ACHN (cell line): ENCODE results near the gene OGT.

Experiments
- DNase-seq: peaks from one replicate; pipeline ENCODE4 v3.0.0-alpha.2; 2015
- in situ Hi-C: cut with HindIII; loops from 2 replicates; pipeline ENCODE4 v1.10.0; 2017; ENCODE audit warnings: low sequenced_read_pairs, low pct_ligation_motif_present, low pct_unique_long_range_greater_than_20kb

OGT gene

DNA sequence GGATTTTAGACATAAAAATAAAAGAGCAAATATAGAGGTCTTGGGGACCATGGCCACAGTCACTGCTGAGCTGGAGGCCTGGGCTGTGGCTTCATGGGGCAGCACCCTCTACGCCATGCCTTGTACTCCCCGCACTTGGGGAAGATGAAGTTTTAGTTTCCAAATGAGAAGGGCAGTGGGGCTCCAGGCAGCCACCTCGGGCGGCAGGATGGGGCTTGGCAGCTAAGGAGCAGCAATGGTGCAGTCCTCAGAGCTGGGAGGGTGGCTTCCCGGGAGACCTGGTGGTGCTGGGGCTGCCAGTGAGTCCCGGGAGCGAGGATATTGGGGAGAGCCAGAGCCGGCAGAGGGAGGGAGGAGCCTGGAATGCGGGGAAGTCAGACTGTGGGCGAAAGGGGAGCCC is 83.0 kb downstream of the OGT start:
- no peak for DNase-seq
- in situ Hi-C loops = no loop called here

DNA sequence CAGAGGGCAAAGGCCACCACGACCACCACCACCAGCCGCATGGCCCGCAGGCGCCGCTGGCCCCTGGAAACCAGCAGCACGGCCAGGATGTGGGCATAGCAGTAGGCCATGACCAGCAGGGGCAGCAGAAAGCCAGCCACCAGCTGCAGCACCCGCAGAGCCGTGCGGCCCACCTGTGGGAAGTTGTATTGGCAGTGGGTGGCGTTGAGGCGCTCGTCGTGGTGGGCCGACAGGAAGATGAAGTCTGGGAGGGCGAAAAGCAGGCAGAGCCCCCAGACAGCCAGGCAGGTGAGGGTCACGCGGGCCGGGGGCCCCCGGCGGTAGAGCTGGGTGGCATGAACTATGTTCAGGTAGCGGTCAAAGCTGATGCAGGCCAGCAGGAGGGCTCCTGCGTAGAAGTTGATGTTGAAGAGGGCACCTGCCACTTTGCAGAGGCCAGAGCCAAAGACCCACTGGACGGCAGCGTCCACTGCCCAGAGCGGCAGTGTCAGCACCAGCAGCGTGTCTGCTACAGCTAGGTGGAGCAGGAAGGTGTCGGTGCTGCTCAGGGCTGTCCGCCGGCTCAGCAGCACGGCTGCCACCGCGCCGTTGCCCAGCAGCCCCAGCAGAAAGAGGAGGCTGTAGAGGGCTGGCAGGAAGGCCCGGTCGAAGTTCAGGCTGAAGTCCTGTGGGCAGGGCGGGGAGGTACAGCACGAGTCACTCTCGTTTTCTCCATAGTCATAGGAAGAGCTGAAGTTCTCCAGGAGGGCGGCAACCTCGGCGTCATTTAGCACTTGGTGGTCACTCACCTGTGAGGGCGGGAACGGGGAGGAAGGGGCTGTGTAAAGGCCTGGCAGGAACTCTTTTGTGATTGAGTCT is 84.0 kb downstream of the OGT start:
- DNase-seq = no peak
- in situ Hi-C loops = no loop called here

DNA sequence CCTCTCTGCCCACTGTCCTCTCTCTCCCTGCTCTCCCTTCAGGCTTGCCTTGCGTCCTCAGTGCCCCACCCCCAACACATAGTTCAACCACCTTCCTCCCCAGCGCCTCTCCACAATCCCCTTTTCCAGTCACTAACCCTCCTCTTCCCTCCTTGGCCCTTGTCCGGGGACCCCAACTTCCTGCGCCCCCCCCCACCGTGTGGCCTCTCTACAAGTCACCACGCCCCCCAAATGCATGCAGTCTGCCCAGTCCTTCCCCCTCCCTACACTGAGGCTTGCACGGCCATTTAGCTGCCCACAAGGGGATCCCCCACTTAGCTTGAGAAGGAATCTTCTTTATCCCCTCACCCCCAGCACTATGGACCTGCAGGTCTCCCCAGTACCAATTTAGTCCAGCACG is 84.8 kb downstream of the OGT start:
- no peak for DNase-seq
- in situ Hi-C loops = no loop called here

DNA sequence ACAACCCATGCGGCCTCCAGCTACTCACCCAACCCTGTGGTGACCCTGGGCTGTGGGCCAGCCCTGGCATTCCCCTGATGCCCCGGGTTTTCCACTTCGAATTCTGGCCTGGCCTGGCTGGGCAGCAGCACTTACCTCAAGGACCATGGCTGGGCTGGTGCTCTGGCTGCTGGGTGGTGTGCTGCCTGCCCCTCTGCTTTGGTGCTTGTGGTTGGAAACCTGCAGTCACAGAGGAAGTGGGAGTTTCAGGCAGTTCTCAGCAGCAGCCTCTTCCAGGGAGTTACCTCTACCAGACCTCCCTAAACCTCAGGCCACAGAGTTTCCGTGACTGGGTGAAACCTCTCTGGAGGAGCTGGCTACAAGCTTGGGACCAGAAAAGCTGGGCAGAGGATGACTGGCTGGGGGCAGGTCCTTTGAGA is 85.4 kb downstream of the OGT start, which contains the start of gene CXCR3:
CXCR3 (minus strand) TSS at position 209 of the 419 bp plus-strand sequence; CDS start at position 147, 62 bp downstream.
- DNase-seq = no peak
- in situ Hi-C loops = no loop called here

DNA sequence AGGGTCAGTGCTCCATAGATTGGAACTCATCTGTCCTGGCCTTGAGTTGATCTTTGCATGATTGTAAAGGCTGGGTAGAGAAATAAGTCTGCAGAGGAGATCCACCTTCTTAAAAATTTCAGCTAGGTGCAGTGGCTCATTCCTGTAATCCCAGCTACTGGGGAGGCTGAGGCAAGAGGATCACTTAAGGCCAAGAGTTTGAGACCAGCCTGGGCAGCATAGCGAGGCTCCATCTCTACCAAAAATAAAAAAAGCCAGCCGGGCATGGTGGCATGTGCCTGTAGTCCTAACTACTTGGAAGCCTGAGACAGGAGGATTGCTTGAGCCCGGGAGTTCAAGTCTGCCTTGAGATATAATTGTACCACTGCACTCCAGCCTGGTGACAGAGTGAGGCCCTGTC is 85.9 kb downstream of the OGT start:
- in situ Hi-C loops = no loop called here

DNA sequence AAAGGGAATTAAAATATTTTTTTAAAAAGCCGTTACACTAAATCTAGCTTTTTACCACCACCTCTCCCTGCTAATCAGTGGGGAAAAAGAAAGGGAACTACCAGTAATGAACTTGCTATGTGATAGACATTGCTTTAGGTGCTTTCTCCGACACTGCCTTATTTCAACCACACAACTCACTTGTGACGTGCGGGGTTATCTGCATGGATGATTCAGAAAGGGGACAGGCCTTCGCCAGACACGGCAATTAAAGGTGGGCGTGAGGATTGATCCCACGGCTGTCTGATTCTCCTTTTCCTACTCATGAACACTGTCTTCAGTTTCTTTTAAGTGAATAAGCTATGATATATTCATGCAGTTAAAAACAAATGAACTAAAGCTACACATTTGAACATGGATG is 86.3 kb downstream of the OGT start:
- in situ Hi-C loops = no loop called here
- DNase-seq = no peak

More for the DNA sequence above, 85.9 kb downstream of the OGT start:
- DNase-seq = no peak

DNA sequence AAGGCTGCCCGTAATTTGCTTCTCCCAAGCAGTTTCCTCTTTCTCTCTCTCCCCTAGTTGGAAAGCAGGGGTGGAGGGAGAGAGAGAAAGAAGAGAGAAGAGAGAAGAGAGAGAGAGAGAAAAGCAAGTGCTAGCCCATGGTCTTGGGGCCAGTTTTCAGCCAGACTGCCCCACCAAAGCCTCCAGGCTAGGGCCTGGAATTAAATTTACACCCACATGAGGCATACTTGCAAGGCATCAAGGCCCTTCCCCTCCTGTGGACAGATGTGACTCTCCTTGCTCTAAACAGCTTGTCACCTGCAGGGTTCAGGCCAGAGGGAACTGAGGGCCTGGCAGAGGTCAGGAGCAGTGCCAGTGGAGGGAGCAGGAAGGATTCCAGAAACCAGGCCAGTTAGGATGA is 87.1 kb downstream of the OGT start:
- no peak for DNase-seq
- in situ Hi-C loops = no loop called here

DNA sequence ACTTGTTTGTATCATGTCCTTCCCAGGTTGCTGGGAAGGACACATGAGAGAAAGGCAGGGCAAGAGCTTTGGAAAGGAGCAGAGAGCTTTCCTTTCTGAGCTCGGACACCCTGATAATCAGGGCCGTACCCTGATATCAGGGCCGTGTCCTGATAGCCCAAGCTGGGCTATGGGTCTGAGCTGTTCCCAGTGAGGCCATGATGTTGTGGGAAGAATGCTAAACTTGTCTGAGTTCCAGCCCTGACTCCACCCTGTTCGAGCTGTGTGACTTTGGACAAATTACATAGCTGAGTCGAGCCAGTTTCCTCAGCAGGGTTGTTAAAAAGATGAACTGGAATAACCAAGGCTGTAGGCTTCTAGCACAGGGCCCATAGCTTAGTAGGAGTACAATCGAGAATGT is 88.7 kb downstream of the OGT start:
- no peak for DNase-seq
- in situ Hi-C loops = no loop called here

DNA sequence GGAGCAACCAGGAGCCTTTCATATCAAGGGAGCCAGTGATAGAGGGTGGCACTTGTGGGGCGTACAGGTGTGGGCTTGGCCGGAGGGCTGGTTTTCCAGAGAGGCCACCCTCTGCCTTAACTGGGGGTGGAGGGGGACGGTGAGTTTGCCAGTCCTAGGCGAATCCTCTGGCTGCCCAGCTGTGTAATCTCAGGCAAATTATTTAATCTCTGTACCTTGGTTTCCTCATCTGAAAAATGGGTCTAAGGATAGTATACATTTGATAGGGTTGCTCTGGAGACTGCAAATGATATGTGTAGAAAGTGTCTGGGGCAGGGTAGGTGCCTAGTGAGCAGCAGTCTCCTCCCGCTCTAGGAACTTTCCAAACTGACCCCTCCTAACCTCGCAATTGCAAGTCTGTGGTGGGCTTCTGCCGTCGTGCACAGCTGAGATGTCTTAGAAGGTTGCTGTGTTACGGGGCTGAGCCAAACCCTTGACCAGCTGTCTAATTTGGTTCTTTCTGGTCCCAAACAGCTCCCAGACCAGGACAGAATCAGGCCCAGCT is 89.2 kb downstream of the OGT start:
- DNase-seq = no peak
- in situ Hi-C loops = no loop called here

DNA sequence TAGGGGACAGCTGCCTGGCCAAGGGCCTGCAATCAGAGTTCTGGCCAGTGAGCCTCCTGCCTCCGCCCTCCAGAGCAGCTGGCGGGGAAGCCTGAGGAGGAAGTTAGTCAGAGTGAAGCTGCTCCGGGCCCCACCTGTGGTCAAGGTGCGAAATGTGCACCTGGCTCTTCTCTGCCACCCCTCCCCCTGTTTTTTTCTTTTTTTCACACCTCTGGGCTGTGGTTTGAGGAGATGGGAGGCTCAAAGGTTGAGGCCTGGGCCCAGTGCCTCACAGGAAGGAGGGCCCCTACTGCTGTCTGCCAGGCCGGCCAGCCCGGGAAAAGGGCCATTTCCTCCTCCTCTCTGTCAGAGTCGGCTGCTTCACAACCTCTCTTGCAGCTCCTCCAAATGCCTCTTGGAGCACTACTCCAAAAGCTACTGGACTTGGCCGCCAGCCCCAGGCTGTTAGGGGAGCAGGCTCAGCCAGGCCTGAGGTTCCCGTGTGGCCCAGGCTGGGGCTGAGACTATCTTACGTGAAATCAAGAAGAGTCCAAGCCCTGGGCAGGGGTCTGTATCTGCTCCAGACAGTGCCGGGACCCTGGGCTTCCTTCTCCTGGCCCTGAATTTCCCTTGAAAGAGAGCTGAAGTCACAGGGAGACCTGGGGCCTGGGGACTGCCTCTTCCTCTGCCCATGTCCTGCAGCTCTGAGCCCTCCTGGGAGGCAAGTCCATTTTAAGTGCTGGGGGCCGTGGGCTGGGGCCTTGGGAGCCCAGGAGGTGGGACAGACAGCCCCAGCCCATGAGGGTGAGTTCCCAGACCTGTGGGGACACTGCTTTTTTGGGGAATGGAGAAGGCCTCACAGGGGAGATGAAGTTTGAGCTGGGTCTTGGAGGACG is 89.9 kb downstream of the OGT start:
- in situ Hi-C loops = no loop called here
- DNase-seq = peak; percentile 62

DNA sequence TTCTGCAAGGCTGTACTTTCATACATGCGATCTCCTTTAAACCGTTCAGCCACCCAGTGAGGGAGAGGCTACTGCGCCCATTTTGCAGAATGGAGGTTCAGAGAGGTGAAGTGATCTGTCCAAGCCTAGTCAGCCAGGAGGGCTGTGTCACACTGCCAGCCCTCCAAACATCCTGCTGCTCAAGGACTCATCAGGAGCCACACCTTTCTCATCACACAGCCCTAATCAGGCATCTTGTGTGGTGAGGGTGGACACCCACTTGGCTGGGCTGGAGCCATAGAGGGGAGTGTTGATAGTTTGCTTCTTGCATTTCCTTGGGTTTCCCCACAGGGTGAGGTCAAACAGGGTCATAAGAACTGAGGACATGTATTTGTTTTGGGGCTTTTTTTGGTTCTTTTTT is 90.8 kb downstream of the OGT start:
- in situ Hi-C loops = no loop called here
- DNase-seq = no peak

DNA sequence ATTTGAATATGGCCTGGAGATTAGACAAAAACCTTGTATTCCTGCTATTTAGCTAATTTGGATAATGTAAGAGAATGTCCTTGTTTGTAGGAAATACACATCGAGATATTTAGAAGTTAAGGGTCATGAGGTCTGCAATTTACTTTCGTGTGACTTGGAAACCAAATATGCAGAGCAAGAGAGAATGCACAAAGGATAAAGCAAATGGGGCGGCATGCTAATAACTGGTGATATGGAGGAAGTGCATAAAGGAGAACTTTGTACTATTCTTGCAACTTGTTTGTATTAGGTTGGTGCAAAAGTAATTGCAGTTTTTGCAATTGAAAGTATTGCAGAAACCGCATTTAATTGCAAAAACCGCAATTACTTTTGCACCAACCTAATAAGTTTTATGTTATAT is 92.6 kb downstream of the OGT start:
- in situ Hi-C loops = no loop called here
- no peak for DNase-seq
